Measurements from ENCODE around the gene ACADSB.

DNA sequence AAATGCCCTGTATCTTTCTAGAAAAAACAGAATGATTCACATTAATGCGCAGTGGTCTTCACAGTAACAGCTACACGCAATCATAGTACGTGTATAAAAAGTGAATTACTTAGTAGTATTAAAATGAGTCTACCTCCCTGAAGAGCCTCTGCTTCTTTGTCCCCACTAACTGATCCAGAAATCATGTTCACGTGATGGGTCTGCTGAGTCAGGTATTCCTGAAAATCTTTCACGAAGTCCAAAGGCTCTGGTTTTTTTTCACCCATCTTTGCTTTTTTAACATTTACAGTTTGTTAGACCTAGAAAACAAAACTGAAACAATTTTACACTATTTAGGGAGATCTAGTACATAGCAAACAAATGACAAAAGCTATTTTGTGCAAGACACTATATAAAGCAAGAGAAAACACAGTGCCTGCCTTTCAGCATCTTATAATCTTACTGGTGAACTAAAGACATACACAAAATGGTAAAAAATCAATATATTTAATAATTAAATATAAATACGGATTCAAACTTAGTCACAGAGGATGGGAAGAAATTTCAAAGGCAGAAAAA lies 10.4 kb upstream of the ACADSB start:
- no peak for TF ChIP-seq EZH2 (IDR thresholded peaks at IDR 0.05; ENCODE audit: low read depth, unreplicated experiment)
- TF ChIP-seq, protein P1, sequence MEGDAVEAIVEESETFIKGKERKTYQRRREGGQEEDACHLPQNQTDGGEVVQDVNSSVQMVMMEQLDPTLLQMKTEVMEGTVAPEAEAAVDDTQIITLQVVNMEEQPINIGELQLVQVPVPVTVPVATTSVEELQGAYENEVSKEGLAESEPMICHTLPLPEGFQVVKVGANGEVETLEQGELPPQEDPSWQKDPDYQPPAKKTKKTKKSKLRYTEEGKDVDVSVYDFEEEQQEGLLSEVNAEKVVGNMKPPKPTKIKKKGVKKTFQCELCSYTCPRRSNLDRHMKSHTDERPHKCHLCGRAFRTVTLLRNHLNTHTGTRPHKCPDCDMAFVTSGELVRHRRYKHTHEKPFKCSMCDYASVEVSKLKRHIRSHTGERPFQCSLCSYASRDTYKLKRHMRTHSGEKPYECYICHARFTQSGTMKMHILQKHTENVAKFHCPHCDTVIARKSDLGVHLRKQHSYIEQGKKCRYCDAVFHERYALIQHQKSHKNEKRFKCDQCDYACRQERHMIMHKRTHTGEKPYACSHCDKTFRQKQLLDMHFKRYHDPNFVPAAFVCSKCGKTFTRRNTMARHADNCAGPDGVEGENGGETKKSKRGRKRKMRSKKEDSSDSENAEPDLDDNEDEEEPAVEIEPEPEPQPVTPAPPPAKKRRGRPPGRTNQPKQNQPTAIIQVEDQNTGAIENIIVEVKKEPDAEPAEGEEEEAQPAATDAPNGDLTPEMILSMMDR (conservative IDR thresholded peaks at IDR 0.05; ENCODE audit: low read depth in 2 of 2), result no peak
- no peak for TF ChIP-seq POLR2AphosphoS5 (IDR thresholded peaks at IDR 0.05; ENCODE audit: low read depth)
- TF ChIP-seq EZH2phosphoT487 (IDR thresholded peaks at IDR 0.05; ENCODE audit: unreplicated experiment), result no peak
- TF ChIP-seq ZNF114 (CRISPR knock-in tag; IDR thresholded peaks at IDR 0.05), result no peak
- TF ChIP-seq STAT1 (IDR thresholded peaks at IDR 0.05; ENCODE audit: unreplicated experiment), result no peak
- TF ChIP-seq REST (IDR thresholded peaks at IDR 0.05; ENCODE audit: unreplicated experiment), result no peak
